ENCODE data around the gene SLC19A1.

SLC19A1 gene

DNA sequence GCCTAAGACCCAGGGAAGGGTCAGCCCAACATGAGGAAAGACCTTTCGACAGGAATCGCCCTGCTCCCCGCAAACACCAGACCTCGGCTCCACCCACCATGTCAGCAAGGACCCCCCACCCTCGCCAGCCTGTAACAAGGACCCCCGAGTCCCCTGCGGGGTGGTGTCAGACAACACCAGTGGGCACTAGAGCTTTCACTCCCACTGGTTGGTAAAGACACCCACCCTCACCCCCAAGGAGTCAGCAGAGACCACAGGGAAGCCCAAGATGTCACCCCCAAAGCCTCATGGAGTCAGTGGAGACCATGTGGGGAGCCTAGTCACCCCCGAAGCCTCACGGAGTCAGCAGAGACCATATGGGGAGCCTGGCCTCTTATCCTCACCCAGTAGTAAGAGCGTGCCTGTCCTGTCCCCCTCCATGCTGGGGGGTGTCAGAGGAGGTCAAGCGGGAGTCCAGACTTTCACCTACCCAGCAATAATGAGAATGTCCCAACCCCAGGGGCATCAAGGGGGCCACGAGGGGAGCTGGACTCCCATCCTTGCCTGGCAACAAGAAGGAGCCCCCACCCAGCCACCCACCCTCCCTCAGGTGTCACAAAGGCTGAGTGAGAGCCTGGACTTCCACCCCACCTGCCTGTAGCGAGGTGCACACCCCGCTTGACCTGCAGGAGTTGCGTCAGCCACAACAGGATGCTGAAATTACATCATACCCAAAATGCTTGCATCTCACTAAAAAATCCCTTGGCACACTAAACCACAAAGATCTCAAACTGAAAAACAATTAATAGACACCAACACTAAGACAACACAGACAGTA lies 24.8 kb downstream of the SLC19A1 start:
- no peak for DNase-seq (ENCODE audit: low read depth in 2 of 3, low spot score in 1 of 3)

DNA sequence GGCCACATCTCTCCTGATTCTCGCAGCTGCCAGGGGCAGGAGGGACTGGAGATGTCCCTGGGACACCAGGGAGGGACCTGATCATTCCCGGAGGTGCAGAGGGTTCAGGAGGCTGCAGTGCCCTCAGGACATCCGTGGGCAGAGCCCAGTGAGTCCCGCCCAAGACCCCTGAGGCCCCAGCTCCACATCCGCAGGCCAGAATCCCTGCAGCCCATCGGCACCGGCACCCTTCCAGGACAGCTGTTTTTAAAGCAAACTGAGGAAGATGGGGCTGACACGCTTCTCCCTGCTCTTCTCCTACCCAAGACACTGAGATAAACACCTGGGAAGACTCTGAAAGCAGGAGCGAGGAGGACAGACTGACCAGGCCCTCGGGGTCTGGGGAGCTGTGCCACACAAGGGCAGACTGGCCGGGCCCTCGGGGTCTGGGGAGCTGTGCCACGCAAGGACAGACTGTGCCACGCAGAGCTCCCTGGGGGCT lies 25.5 kb downstream of the SLC19A1 start:
- DNase-seq (ENCODE audit: low read depth in 2 of 3, low spot score in 1 of 3) = no peak

DNA sequence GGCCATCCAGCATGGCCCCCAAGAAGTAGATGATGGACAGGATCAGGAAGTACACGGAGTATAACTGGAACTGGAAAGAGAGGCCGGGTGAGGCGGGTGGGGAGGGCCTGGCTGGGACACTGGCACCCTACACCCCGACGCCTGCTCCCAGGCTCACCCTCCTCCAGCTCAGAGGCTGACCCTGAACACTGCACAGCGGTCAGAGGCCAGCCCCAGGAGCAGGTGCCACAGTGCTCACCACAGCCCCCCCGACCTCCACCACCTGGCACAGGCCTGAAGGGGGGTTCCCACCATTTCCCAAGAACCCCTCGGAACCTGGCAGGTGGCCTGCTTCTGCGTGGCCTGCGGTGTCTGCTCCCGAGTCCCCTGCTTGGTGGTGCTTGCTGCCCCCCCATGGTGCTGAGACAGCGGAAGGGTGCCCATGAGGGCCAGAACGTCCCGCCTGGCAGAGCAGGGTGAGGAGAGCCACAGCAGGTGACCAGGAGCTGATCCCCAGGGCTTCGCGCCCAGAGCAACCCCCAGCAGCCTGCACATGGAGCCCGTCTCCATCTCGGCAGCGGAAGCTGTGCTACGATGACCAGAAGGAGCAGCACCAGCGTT lies 26.1 kb downstream of the SLC19A1 start:
- no peak for DNase-seq (ENCODE audit: low read depth in 2 of 3, low spot score in 1 of 3)

DNA sequence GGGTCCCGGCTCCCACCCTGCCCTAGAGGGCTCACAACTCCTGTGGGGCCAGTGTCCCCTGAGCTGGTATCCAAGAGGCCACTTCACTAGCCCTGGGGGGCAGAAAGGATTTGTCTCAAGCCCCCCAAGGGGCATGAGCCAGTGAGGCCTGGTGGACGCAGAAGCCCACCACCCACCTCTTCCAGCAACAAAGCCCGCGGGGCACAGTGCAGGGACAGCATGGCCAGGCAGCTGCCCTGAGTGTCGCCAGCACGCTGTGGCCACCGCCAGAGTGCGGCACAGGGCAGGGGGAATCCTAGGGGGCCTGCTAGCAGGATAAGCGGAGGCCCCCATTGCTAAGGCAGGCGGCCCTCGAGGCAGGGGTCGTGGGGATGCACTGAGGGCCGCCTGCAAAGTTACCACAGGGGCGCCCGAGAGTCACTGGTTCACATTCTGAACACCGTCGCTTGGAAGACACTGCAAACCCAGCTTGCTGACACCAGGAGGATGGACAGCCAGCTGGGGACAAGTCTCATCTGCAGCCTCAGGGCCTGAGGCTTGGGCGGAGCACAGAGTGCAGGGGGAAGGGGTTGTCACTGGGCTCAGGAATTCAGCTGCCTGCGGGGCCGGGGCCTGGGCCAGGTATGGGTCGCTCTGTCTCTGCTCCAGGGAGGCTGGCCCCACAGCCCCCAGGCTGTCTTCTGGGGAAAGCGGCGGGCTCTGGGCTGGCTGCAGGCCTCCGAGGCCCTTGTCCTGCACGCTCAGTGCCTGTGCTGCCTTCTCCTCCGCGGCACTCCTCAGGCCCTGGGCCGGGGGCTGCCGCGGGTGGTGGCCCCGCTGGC lies 26.8 kb downstream of the SLC19A1 start:
- no peak for DNase-seq (ENCODE audit: low read depth in 2 of 3, low spot score in 1 of 3)

DNA sequence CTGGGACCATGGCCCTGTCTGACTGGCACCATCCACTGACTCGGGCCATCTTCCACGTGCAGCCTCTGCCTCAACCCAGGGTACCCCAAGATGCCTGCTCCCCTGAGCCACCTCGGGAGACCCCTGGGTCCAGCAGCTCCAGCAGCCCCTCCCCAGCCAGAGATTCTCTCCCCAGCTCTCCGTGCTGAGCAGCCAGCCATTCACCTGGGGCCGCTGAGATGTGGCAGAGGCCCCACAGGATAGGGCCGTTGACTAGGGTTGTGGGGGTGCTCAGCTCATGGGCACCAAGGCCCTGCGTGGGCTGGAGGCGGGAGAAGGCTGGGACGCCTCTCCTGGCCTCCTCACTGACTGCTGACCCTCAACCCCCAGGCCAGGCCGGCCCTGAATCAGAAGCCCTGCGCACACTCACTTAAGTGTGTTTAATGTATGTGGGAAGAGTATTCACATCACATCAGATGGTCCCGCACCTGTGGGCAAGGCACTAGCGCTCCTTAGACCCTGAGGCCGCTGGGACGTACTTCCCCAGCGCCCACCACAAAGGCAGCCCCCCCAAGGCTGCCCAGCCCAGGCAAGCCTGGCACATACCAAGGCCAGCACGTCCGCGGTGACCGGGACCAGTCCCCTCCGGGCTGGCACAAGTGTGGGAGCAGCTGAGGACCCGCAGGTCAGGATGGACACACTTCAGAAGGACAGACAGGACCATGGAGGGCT lies 27.8 kb downstream of the SLC19A1 start:
- no peak for DNase-seq (ENCODE audit: low read depth in 2 of 3, low spot score in 1 of 3)

DNA sequence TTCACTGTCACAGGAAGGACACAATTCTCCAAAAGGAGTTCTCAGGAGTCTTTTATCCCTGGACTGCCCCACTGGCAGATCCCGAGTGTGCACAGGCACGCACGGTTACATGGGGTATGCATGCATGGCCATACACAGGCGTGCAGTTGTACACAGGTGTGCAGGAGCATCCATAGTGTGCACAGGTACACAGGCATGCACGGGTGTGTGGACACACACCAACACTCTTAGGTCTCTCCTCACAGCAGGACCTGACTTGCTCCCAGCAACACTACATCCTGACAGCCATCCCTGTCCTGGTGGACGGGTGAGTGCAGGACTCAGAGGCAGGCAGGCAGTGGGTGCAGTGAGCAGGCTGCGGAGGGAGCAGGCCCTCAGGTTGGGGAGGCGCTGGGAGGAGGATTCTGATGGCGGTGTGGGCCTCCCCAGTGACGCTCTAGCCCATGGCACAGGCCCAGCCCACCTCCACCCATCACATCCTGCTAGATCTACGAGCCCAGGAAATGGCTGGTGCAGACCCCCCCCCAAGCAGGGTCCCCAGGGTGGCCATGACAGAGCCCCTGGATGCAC lies 28.4 kb downstream of the SLC19A1 start:
- DNase-seq (ENCODE audit: low read depth in 2 of 3, low spot score in 1 of 3) = no peak

DNA sequence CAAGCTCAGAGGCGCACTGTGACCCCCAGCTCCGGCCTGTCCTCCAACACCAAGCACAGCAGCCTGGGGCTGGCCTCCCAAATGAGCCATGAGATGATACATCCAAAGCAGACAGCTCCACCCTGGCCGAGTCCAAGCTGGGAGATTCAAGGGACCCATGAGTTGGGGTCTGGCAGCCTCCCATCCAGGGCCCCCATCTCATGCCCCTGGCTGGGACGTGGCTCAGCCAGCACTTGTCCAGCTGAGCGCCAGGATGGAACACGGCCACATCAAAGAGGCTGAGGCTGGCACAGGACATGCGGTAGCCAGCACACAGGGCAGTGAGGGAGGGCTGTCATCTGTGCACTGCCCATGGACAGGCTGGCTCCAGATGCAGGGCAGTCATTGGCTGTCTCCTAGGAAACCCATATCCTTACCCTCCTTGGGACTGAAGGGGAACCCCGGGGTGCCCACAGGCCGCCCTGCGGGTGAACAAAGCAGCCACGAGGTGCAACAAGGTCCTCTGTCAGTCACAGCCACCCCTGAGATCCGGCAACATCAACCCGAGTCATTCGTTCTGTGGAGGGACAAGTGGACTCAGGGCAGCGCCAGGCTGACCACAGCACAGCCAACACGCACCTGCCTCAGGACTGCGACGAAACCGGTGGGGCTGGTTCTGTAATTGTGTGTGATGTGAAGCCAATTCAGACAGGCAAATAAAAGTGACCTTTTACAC lies 29.1 kb downstream of the SLC19A1 start:
- DNase-seq (ENCODE audit: low read depth in 2 of 3, low spot score in 1 of 3) = no peak

DNA sequence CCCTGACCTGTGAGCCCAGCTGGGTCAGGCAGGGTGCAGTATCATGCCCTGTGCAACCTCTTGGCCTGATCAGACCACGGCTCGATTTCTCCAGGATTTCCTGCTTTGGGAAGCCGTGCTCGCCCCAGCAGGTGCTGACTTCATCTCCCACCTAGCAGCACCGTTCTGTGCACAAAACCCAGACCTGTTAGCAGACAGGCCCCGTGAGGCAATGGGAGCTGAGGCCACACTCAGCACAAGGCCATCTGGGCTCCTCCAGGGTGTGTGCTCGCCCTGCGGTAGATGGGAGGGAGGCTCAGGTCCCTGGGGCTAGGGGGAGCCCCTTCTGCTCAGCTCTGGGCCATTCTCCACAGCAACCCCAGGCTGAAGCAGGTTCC lies 29.6 kb downstream of the SLC19A1 start:
- DNase-seq (ENCODE audit: low read depth in 2 of 3, low spot score in 1 of 3) = no peak

DNA sequence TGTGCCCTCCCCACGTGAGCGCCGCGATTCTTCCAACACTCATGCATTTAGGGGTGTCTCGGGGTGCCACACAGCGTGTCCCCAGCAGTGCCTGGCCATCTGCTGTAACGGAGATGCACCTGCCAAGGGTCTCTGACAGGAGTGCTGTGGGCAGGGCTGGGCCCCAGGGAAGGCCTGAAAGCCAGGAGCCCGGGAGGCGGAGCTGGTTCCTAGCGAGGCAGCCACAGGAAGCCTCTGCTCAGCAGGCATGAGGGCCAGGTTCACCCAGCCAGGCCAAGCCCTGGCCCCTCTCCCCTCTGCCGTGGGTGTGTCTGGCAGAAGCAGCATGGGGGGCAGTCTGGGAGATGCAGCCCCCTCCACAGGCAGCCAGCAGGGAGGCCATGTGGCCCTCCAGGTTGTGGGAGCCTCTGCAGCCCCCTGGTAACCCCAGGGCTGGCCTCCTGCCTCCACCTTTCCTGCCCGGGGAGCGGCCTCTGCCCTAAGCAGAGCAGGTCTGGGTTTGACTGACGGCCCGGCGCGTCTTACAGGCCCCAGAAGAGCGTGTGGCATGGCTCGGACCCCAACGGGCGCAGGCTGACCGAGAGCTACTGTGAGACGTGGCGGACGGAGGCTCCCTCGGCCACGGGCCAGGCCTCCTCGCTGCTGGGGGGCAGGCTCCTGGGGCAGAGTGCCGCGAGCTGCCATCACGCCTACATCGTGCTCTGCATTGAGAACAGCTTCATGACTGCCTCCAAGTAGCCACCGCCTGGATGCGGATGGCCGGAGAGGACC lies 30.4 kb downstream of the SLC19A1 start:
- DNase-seq (ENCODE audit: low read depth in 2 of 3, low spot score in 1 of 3) = no peak

DNA sequence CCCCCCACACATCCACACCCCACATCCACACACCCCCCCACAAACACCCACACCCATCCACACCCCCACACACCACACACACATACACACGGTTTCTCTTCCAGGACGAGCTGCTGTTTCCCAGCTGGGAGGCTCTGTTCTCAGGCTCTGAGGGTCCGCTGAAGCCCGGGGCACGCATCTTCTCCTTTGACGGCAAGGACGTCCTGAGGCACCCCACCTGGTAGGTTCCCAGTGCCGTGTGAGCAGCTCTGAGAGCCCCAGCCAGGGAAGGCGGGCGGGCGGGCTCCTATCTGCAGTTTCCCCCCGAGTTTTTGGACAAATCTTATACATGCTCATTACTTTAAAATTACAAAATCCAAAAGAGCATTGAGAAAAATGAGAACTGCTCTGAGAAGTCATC lies 31.2 kb downstream of the SLC19A1 start:
- DNase-seq (ENCODE audit: low read depth in 2 of 3, low spot score in 1 of 3) = no peak

DNA sequence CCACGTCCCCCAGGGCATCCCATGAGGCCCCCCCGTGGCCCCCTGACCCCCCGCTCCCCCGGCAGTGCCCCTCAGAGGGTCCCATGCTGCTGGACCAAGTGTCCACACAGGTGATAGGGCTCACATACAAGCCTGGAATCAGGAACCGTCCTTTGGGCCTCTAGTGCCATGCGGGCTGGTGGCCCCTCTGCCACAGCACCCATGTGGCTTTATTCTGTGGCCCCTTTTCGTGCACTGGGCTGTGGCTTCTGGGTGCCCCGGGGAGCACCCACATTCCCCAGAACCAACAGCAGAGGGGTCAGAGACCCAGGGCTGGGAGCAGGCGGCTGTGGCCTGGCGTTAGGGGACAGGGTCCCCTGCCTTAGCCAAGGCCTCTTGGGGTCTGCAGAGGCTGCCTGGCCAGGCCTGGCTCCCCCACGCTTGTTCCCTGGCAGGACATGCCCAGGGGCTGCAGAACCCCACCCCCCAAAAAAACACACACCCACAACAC lies 31.7 kb downstream of the SLC19A1 start:
- DNase-seq (ENCODE audit: low read depth in 2 of 3, low spot score in 1 of 3) = no peak

DNA sequence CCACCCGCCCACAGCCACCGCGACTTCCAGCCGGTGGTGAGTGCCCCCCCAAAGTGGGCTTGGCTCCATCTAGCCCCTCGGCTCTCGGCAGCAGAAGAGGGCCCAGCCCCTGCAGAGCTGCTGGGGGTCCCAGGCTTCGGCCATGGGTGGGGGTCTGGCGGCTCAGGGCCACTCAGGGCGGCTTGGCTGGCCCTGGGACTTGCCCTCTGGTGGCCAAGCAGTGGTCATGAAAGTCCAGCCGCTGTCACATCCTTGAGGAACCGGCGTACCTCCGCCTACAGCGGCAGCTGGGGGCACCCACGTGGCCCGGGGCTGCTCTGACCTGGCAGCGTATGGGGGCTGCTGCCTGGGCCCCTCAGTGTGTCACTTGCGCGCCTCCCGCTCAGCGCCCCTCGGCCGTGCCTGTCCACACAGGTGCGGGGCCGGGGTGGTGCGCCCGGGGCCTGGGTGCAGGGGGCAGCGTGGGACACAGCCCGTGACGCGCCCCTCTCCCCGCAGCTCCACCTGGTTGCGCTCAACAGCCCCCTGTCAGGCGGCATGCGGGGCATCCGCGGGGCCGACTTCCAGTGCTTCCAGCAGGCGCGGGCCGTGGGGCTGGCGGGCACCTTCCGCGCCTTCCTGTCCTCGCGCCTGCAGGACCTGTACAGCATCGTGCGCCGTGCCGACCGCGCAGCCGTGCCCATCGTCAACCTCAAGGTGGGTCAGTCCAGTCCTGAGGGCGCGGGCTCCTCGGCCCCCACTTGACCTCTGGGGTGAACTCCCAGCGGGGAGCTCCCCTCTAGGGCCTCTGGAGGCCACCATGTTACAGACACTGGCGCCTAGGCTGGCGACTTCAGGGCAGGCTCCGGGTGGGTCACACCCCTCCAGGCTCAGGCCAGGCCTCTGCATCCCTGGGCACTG lies 32.4 kb downstream of the SLC19A1 start:
- DNase-seq (ENCODE audit: low read depth in 2 of 3, low spot score in 1 of 3) = no peak

DNA sequence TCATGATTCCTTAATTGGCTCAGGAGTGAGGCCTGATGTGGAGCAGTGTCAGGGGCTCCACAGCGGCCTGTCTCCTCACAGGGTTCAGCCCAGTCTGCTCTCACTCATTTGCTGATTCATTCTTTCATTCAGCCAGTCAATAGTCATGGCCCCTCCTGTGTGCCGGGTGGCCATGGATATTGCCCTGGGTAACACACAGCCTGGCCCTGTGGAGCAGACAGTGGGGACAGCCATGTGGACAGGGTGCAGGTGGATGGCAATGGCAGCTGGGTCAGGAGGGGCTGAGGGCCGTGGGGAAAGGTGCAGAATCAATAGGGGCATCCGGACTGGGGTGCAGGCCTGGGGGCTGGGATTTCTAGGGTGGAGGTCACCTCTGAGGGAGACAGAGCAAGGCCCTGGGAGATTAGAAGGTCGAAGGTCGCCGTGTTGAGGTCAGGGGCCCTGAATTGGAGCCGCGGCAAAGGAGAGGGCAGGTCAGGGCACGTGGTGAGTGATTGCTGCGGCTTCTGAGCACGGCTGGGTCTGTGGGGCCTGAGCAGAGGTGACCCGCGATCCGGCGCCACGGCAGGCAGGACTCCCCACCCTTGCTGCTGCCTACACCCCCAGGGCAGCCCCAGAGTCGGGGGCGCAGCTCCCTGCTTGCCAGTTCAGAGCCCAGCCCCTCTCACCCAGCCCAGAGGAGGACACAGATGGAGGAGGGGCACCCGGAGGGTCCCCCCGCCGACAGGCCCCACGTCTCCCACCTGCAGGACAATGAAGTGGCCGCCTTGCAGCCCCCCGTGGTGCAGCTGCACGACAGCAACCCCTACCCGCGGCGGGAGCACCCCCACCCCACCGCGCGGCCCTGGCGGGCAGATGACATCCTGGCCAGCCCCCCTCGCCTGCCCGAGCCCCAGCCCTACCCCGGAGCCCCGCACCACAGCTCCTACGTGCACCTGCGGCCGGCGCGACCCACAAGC lies 33.4 kb downstream of the SLC19A1 start:
- DNase-seq (ENCODE audit: low read depth in 2 of 3, low spot score in 1 of 3) = no peak

DNA sequence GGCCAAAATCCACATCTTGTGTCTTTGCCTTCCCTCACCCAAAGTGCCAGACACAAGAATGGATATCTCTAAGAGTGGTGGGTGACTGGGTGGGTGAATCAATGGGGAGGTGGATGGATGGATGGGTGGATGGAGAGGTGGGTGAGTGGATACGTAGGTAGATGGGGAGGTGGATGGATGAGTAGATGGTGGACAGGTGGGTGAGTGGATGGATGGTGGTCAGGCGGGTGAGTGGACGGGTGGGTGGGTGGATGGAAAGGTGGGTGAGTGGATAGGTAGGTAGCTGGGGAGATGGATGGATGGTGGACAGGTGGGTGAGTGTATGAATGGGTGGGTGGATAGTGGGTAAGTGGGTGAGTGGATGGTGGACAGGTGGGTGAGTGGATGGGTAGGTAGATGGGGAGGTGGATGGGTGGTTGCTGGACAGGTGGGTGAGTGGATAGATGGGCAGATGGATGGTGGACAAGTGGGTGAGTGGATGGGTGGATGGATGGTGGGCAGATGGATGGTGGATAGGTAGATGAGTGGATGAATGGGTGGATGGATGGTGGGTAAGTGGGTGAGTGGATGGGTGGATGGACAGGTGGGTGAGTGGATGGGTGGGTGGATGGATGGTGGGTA lies 34.2 kb downstream of the SLC19A1 start:
- no peak for DNase-seq (ENCODE audit: low read depth in 2 of 3, low spot score in 1 of 3)

DNA sequence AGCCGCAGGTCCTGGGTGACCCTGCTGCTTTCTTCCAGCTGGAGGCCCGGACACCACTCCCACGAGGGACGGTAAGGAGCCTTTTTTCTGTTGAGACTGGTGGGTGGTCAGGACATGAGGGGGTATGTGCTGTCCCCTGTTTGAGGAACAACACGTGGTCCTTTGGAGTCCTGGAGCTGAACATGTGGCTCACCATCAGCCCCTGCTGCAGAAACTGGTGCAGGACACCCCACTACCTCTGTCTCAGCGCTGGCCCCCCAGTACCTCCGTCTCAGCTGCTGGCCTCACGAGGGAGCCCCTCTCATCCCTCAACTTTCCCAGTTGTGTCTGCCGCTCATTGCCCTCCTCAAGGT lies 34.7 kb downstream of the SLC19A1 start:
- DNase-seq (ENCODE audit: low read depth in 2 of 3, low spot score in 1 of 3) = no peak

DNA sequence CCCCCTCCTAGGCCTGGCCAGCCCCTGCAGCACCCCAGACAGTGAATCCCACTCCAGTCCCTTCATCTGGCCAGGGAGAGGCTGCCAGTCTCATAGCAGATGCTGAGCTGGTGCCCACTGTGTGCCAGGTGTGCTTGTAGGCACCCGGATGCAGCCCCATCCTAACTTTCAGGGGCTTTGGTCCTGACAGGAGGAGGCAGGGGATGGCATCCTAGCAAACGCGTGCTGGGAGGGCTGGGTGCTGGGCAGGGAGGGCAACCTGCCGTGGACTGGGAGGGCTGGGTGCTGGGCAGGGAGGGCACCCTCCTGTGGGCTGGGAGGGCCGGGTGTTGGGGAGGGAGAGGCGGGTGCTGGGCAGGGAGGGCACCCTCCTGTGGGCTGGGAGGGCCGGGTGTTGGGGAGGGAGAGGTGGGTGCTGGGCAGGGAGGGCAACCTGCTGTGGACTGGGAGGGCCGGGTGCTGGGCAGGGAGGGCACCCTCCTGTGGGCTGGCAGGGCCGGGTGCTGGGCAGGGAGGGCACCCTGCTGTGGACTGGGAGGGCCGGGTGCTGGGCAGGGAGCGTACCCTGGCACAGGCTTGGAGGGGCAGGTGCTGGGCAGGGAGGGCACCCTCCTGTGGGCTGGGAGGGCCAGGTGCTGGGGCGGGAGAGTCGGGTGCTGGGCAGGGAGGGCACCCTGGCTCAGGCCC lies 35.3 kb downstream of the SLC19A1 start:
- no peak for DNase-seq (ENCODE audit: low read depth in 2 of 3, low spot score in 1 of 3)
